Heart right ventricle (tissue), 16 donors: ENCODE data around the gene KCNAB3. TPM values are rescaled to one million over a fixed set of nuclear protein-coding genes. Genes with fewer than 3 reads are reported as not detected.

ENCODE experiments used
- ATAC-seq, 8 donors: fragments of 200-7000 bp; cut with Tn5 transposase; one replicate each; pipeline ENCODE4 v1.9.1; 2020; ENCODE audit warnings: mild to moderate bottlenecking in 8 of 8, moderate library complexity in 8 of 8, moderate number of reproducible peaks in 1 of 8
- DNase-seq, 2 donors: peaks; one replicate each; pipeline ENCODE4 v3.0.0-alpha.2; 2020
- H3K27ac ChIP-seq, 10 donors: fragments of 200-600 bp; sonication (generic) in 2 of 10; one replicate each; pipeline versions ENCODE4 v1.5.0 to v1.8.0; 2020 to 2022; ENCODE audit warnings: mild to moderate bottlenecking in 3 of 10
- H3K27me3 ChIP-seq, 7 donors: fragments of 200-600 bp; one replicate each; pipeline ENCODE4 v1.8.0; 2021 to 2022; ENCODE audit warnings: mild to moderate bottlenecking in 2 of 7
- H3K36me3 ChIP-seq, 9 donors: fragments of 200-600 bp; sonication (generic) in 1 of 9; one replicate each; pipeline versions ENCODE4 v1.5.0 to v1.8.0; 2020 to 2022; ENCODE audit warnings: mild to moderate bottlenecking in 2 of 9
- H3K4me1 ChIP-seq, 9 donors: fragments of 200-600 bp; sonication (generic) in 1 of 9; one replicate each; pipeline versions ENCODE4 v1.5.0 to v1.8.0; 2020 to 2022; ENCODE audit warnings: mild to moderate bottlenecking in 4 of 9
- H3K4me3 ChIP-seq, 10 donors: fragments of 200-600 bp; sonication (generic) in 2 of 10; one replicate each; pipeline versions ENCODE4 v1.5.0 to v1.8.0; 2020 to 2022; ENCODE audit warnings: mild to moderate bottlenecking in 7 of 10, moderate library complexity in 2 of 10
- H3K9me3 ChIP-seq, 11 donors: fragments of 200-600 bp in 10 of 11; sonication (generic) in 2 of 11; one replicate each; pipeline versions ENCODE4 v1.5.0 to v1.8.0; 2013 to 2022; ENCODE audit warnings: mild to moderate bottlenecking in 2 of 11, control low read depth in 1 of 11, moderate library complexity in 1 of 11
- WGBS, 2 donors: extraction: QIAGEN DNeasy Blood & Tissue Kit; methylation state at CpG; one replicate each; pipeline ENCODE4 v1.1.7; 2013; ENCODE audit warnings: inconsistent platforms in 1 of 2; 5-methylcytosine and 5-hydroxymethylcytosine counted together
- intact Hi-C, 10 donors: fragments of 100-400 bp; cut with DNase I; formaldehyde crosslinking; loops; one replicate each; pipeline versions ENCODE4 v1.11.1 to v1.14.2; 2022
- polyA plus RNA-seq, 2 donors: library from polyadenylated mRNA; stranded (reverse); fragments of 200-250 nt; gene quantifications; one replicate each; pipeline ENCODE4 v1.2.3, GENCODE V29; 2013
- total RNA-seq, 10 donors: library from RNA; stranded (reverse); fragmentation: NEBNext Ultra II Directional in 3 of 10; extraction: Animal tissue kit (Norgen Biotek cat#: 25700) in 3 of 10; gene quantifications; one replicate each; pipeline versions ENCODE4 v1.2.1 to v1.2.4, GENCODE V29; 2021 to 2023
- TF ChIP-seq, protein P1 (sequence below), 9 donors: fragments of 200-600 bp; sonication (generic) in 2 of 9; IDR thresholded peaks; one replicate each; pipeline versions ENCODE4 v1.5.0 to v1.8.0; 2021 to 2022; ENCODE audit warnings: antibody characterized with exemption in 9 of 9, mild to moderate bottlenecking in 5 of 9, moderate library complexity in 1 of 9
- donor health status: Arrhythmogenic right ventricular cardiomyopathy.
- donor health status: ischemic (EF 13 %, LVEDD 7.1; RV severe dilation, severe dysfunction).
- donor health status: healthy with polysubstance abuse.
- donor health status: DM: no; HTN: yes; CAD: no.
- donor health status: DM: no; HTN: no; CAD: no.
- donor health status: ischemic (EF 25% LVEDD 6.9; RV normal size, moderate dysfunction).
- donor health status: ischemic (EF 25% LVEDD 5.7; RV mildly dilated, moderate dysfunction).
- donor health status: healthy.
- donor health status: DM: yes; HTN: yes; CAD: no.
- donor health status: Ischemic cardiomyopathy.
- donor health status: ischemic (EF 35%, LVEDD 5.7; RV mildly dilated, moderate dysfunction).
- donor health status: nonischemic (EF 11% LVEDD 7.7; RV severe dilation, severe dysfunction).
- donor health status: DM: yes; HTN: yes; CAD: no.
- donor health status: PGD.
- donor health status: ischemic (EF 29% LVEDD 5.4; RV normal size, mild dysfunction).
- donor health status: nonischemic (EF 23%, LVEDD 6.1; RV moderate dilation, normal function).

Gene KCNAB3
- total and polyA plus RNA-seq, 12 donors: 0.11 to 1.5 (median 0.39) TPM

DNA sequence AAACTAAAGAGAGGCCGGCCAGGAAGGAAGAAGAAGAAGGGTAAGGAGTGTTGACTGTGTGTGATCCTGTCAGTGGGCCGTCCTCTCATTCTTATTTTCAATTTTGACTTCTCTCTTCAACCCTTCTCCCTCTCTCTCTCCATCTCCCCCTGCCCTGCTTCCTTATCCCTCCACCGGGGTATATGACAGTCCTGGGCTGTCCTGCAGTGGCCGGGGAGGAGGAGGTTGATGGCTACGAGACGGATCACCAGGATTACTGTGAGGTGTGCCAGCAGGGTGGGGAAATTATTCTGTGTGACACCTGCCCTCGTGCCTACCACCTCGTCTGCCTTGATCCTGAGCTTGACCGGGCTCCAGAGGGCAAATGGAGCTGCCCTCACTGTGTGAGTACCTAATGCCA, 35.4 kb downstream of the KCNAB3 start:
- Histone ChIP-seq H3K9me3 (no peaks in the 10 kb centered on the region), H3K4me1 (peaks cover 6 to 21% (median 11%) of the 10 kb centered on the region in 9 donors), H3K27ac (no peak overlapping the region), H3K4me3 (no peak overlapping the region), H3K36me3 (peaks cover 0 to 97% (median 29%) of the 10 kb centered on the region in 9 donors), H3K27me3 (no peaks in the 10 kb centered on the region)
- WGBS, 2 donors: 95% methylated on average over 9 of the region's 9 CpGs
- intact Hi-C loops: loop anchor here in 4 of 10 donors (10.0 kb wide), 2 partner anchors 69 to 149 kb away; no protein-coding TSS in a partner anchor
- DNase-seq: no peak
- no peak for ATAC-seq
- TF ChIP-seq, protein P1, sequence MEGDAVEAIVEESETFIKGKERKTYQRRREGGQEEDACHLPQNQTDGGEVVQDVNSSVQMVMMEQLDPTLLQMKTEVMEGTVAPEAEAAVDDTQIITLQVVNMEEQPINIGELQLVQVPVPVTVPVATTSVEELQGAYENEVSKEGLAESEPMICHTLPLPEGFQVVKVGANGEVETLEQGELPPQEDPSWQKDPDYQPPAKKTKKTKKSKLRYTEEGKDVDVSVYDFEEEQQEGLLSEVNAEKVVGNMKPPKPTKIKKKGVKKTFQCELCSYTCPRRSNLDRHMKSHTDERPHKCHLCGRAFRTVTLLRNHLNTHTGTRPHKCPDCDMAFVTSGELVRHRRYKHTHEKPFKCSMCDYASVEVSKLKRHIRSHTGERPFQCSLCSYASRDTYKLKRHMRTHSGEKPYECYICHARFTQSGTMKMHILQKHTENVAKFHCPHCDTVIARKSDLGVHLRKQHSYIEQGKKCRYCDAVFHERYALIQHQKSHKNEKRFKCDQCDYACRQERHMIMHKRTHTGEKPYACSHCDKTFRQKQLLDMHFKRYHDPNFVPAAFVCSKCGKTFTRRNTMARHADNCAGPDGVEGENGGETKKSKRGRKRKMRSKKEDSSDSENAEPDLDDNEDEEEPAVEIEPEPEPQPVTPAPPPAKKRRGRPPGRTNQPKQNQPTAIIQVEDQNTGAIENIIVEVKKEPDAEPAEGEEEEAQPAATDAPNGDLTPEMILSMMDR (IDR thresholded peaks at IDR 0.05): no peak

DNA sequence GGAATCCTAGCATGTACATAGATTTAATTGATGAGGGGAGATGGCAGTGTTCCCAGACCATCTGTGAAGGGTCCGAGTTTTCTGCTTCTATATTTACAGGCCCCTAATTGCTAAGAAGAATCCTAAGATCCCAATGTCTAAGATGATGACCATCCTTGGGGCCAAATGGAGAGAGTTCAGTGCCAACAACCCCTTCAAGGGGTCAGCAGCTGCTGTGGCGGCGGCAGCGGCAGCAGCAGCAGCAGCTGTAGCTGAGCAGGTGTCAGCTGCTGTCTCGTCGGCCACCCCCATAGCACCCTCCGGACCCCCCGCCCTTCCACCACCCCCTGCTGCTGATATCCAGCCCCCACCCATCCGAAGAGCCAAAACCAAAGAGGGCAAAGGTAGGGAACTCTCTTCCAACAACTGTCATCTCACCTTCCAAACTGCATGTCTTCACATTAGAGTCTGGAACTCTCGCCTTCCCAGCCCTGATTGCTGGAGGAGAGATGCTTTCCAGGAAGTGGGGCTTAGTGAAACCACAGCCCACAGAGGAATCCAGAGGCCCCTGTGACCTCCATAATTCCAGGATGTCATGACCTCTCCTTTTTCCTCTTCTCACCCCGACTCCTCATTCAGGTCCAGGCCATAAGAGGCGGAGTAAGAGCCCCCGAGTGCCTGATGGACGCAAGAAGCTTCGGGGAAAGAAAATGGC, 36.3 kb downstream of the KCNAB3 start:
- Histone ChIP-seq H3K9me3 (no peaks in the 10 kb centered on the region), H3K27ac (no peak overlapping the region), H3K4me3 (no peak overlapping the region), H3K27me3 (no peaks in the 10 kb centered on the region), H3K4me1 (peaks cover 14 to 30% (median 20%) of the 10 kb centered on the region in 9 donors), H3K36me3 (peaks cover 0 to 88% (median 20%) of the 10 kb centered on the region in 9 donors)
- ATAC-seq (no peak), DNase-seq (no peak)
- 90 to 91% methylated on average over 15 of the region's 15 CpGs for WGBS, 2 donors
- intact Hi-C loops: loop anchor here in 4 of 10 donors (10.0 kb wide), 2 partner anchors 69 to 149 kb away; no protein-coding TSS in a partner anchor
- TF ChIP-seq, protein P1 (IDR thresholded peaks at IDR 0.05): no peak

DNA sequence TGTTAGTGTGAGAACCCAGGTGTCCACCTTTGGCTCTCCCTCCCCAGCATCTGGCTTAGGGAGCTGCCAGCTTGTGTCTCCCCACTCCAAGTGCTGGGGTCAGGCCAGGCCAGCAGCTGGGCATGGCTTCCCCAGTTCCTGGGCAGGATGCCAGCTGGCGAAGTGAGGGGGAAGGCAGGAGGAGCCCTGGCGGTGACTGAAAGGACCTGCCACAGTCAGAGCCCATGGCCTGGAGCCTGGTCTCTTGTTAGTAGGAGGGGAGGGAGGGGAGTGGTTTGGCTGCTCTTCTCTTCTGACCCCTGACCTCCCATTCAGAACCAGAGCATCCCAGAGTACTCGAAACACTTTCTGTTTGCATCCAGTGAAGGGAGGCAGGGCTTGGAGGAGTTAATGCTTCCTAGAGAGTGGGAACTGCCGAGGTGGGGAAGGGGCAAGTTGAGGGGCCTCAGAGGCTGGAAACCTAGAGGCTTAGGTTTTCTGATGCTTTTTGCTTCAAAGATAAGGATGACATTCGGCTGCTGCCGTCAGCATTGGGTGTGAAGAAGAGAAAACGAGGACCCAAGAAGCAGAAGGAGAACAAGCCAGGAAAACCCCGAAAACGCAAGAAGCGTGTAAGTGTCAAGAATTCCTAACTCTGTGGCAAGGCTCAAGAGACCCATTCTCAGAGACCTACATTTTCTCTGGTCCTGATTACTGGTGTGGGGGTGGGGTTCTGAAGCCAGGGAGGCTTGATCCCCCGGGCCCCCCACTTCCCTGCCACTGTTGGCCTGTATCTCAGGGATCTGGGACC, 40.3 kb downstream of the KCNAB3 start:
- TF ChIP-seq, protein P1 (IDR thresholded peaks at IDR 0.05): peak; percentile 22 to 69 (median 55)
- intact Hi-C loops: loop anchor here in 3 of 10 donors (2.0 to 5.0 kb wide), 5 partner anchors 25 to 67 kb away; partner anchors contain the start of genes CNTROB (in 1 of the 3), KDM6B (in 1 of the 3) and TRAPPC1 (in 1 of the 3)
- peaks cover 19 to 52% (median 49%) of the 10 kb centered on the region in 9 donors for H3K4me1 ChIP-seq
- 21 to 24% methylated on average over 11 of the region's 11 CpGs for WGBS, 2 donors
- H3K27me3 ChIP-seq: no peaks in the 10 kb centered on the region
- peak; percentile 66 to 94 (median 83) for ATAC-seq
- peak; percentile 96 to 98 for DNase-seq
- peak overlapping the region in 7 of 10 donors; percentile 25 to 96 (median 77) for H3K4me3 ChIP-seq
- no peaks in the 10 kb centered on the region for H3K9me3 ChIP-seq
- H3K36me3 ChIP-seq: peaks cover 0 to 48% (median 7%) of the 10 kb centered on the region in 9 donors
- H3K27ac ChIP-seq: peak overlapping the region; percentile 72 to 98 (median 92)
